ENCODE results near the gene RNF103.

GRCh38 chr2:86645752-86646151, 22.1 kb upstream of the RNF103 start:
- no peak for TF ChIP-seq CTCF (IDR thresholded peaks at IDR 0.05)
- TF ChIP-seq POLR2A (IDR thresholded peaks at IDR 0.05), result no peak

Data from testis (tissue), 2 donors.